H1 (cell line): ENCODE data around the gene PDK3. TPM values are rescaled to one million over a fixed set of nuclear protein-coding genes. Genes with fewer than 3 reads are reported as not detected.

Experiments
- CTCF ChIA-PET: fragments of 300-600 bp; sonication (Branson Sonifier 250); formaldehyde crosslinking; loops from one replicate; lab custom pipeline; 2021; ENCODE audit not compliant: partially characterized antibody; lab: Charles Lee
- POLR2A ChIA-PET: fragments of 300-600 bp; sonication (Branson Sonifier 250); formaldehyde crosslinking; loops from one replicate; lab custom pipeline; 2021; ENCODE audit warnings: inconsistent platforms; ENCODE audit not compliant: partially characterized antibody; lab: Charles Lee
- DNase-seq, 2 experiments: peaks; one replicate each; pipeline versions ENCODE4 v3.0.0 to v3.0.0-alpha.2; 2010 to 2022; ENCODE audit warnings: low spot score in 2 of 2, low read depth in 1 of 2, mixed read lengths in 1 of 2
- FAIRE-seq: peaks from 2 replicates; lab custom pipeline; 2011; peaks lifted over from hg19 to GRCh38; lab: Jason Lieb, UNC
- H2AFZ ChIP-seq: 2 replicates; pipeline ENCODE4 v1.8.1; 2012; ENCODE audit warnings: low read length, inconsistent platforms
- H2AK5ac ChIP-seq: 2 replicates; pipeline ENCODE4 v1.6.1; 2013; ENCODE audit warnings: low read depth, low read length
- H2BK120ac ChIP-seq: replicated peaks from 2 replicates; pipeline ENCODE3; 2013; ENCODE audit warnings: low read depth, low read length, inconsistent platforms
- H2BK12ac ChIP-seq: 2 replicates; pipeline ENCODE4 v1.6.1; 2013; ENCODE audit warnings: low read depth, low read length
- H2BK15ac ChIP-seq: 2 replicates; pipeline ENCODE4 v1.6.1; 2013; ENCODE audit warnings: low read length
- H2BK20ac ChIP-seq: 2 replicates; pipeline ENCODE4 v1.6.1; 2013; ENCODE audit warnings: low read length
- H2BK5ac ChIP-seq: 2 replicates; pipeline ENCODE4 v1.6.1; 2013; ENCODE audit warnings: low read depth, low read length
- H3K14ac ChIP-seq: 2 replicates; pipeline ENCODE4 v1.6.1; 2013; ENCODE audit warnings: inconsistent platforms; ENCODE audit not compliant: insufficient read length
- H3K18ac ChIP-seq: 2 replicates; pipeline ENCODE4 v1.6.1; 2013; ENCODE audit warnings: low read length; ENCODE audit errors: extremely low read depth
- H3K23ac ChIP-seq: 2 replicates; pipeline ENCODE4 v1.6.1; 2013; ENCODE audit warnings: inconsistent platforms; ENCODE audit not compliant: insufficient read length
- H3K23me2 ChIP-seq: 2 replicates; pipeline ENCODE4 v1.6.1; 2013; ENCODE audit warnings: low read depth, low read length
- H3K27ac ChIP-seq: 2 replicates; pipeline ENCODE4 v1.6.1; 2011; ENCODE audit warnings: low read depth, low read length, inconsistent platforms
- H3K27me3 ChIP-seq, 4 experiments: replicated peaks in 1 of 4; 1 replicate in 1 of 4; 2 replicates in 3 of 4; pipeline versions ENCODE4 v1.6.1 to v1.8.1; 2011 to 2013; ENCODE audit warnings: low read length in 3 of 4, mild to moderate bottlenecking in 3 of 4, inconsistent platforms in 2 of 4, mixed read lengths in 2 of 4, moderate library complexity in 1 of 4; ENCODE audit not compliant: control insufficient read depth in 3 of 4, insufficient read depth in 3 of 4; ENCODE audit errors: extremely low read depth in 1 of 4
- H3K36me3 ChIP-seq, 4 experiments: 2 replicates each; pipeline versions ENCODE4 v1.6.1 to v1.8.1; 2011 to 2013; ENCODE audit warnings: mild to moderate bottlenecking in 4 of 4, low read length in 3 of 4, moderate library complexity in 2 of 4, control low read depth in 1 of 4, inconsistent platforms in 1 of 4; ENCODE audit not compliant: insufficient read depth in 4 of 4, control insufficient read depth in 2 of 4
- H3K4ac ChIP-seq: replicated peaks from 2 replicates; pipeline ENCODE3; 2013; ENCODE audit warnings: low read length, low read depth, mixed read lengths, inconsistent platforms; ENCODE audit not compliant: insufficient read length
- H3K4me1 ChIP-seq, 4 experiments: replicated peaks in 1 of 4; 1 replicate in 1 of 4; 2 replicates in 3 of 4; pipeline versions ENCODE4 v1.6.1 to v1.8.1; 2011 to 2013; ENCODE audit warnings: low read length in 3 of 4, inconsistent platforms in 2 of 4, mixed read lengths in 1 of 4; ENCODE audit not compliant: insufficient read depth in 4 of 4, control insufficient read depth in 3 of 4
- H3K4me2 ChIP-seq, 2 experiments: 2 replicates each; pipeline versions ENCODE4 v1.6.1 to v1.8.1; 2011 to 2013; ENCODE audit warnings: low read depth in 2 of 2, low read length in 2 of 2, control low read depth in 1 of 2, inconsistent platforms in 1 of 2, mild to moderate bottlenecking in 1 of 2; ENCODE audit not compliant: insufficient read depth in 1 of 2
- H3K4me3 ChIP-seq, 4 experiments: fragments of 200-600, 300-600 bp in 1 of 4; sonication (generic), shearing (Covaris generic), sonication (Bioruptor Twin) in 1 of 4; 2 replicates each; pipeline versions ENCODE4 v1.5.1 to v1.8.1; 2011 to 2016; ENCODE audit warnings: low read length in 4 of 4, low read depth in 3 of 4, control low read depth in 2 of 4, inconsistent platforms in 2 of 4, mild to moderate bottlenecking in 2 of 4, mixed read lengths in 1 of 4, moderate library complexity in 1 of 4; ENCODE audit not compliant: insufficient read depth in 2 of 4; ENCODE audit errors: extremely low read depth in 1 of 4
- H3K56ac ChIP-seq: replicated peaks from 2 replicates; pipeline ENCODE3; 2013; ENCODE audit warnings: low read depth, mild to moderate bottlenecking, mixed read lengths, low read length, inconsistent platforms; ENCODE audit not compliant: insufficient read length
- H3K79me1 ChIP-seq: 2 replicates; pipeline ENCODE4 v1.6.1; 2013; ENCODE audit warnings: low read depth, low read length, control low read depth
- H3K79me2 ChIP-seq, 2 experiments: 2 replicates each; pipeline versions ENCODE4 v1.6.1 to v1.8.1; 2012 to 2013; ENCODE audit warnings: low read length in 2 of 2, mild to moderate bottlenecking in 2 of 2, inconsistent platforms in 1 of 2; ENCODE audit not compliant: insufficient read depth in 2 of 2, control insufficient read depth in 1 of 2
- H3K9ac ChIP-seq, 4 experiments: replicated peaks in 1 of 4; 1 replicate in 1 of 4; 2 replicates in 3 of 4; pipeline versions ENCODE4 v1.6.1 to v1.8.1; 2011 to 2013; ENCODE audit warnings: low read depth in 3 of 4, low read length in 3 of 4, control low read depth in 2 of 4, mild to moderate bottlenecking in 2 of 4, moderate library complexity in 2 of 4, inconsistent platforms in 1 of 4; ENCODE audit errors: extremely low read depth in 1 of 4
- H3K9me3 ChIP-seq, 2 experiments: 2 replicates each; pipeline versions ENCODE4 v1.6.1 to v1.8.1; 2012 to 2013; ENCODE audit warnings: mild to moderate bottlenecking in 2 of 2, moderate library complexity in 2 of 2, control low read depth in 1 of 2, inconsistent platforms in 1 of 2, low read depth in 1 of 2, low read length in 1 of 2, mixed read lengths in 1 of 2; ENCODE audit not compliant: insufficient read depth in 2 of 2
- H4K20me1 ChIP-seq, 2 experiments: replicated peaks in 1 of 2; 2 replicates each; pipeline versions ENCODE3 to v1.8.1; 2011 to 2013; ENCODE audit warnings: inconsistent platforms in 2 of 2, low read length in 2 of 2, mild to moderate bottlenecking in 1 of 2; ENCODE audit not compliant: insufficient read depth in 2 of 2, control insufficient read depth in 1 of 2
- H4K5ac ChIP-seq: 2 replicates; pipeline ENCODE4 v1.6.1; 2013; ENCODE audit warnings: low read length, low read depth, mixed read lengths, inconsistent platforms; ENCODE audit not compliant: insufficient read length
- H4K8ac ChIP-seq: 2 replicates; pipeline ENCODE4 v1.8.0; 2013; ENCODE audit warnings: mild to moderate bottlenecking, moderate library complexity, low read length, inconsistent platforms; ENCODE audit not compliant: insufficient read depth; ENCODE audit errors: extremely low read depth
- H4K91ac ChIP-seq: replicated peaks from 2 replicates; pipeline ENCODE3; 2013; ENCODE audit warnings: low read length, mixed read lengths, inconsistent platforms; ENCODE audit not compliant: insufficient read length
- ASH2L ChIP-seq: fragments of 200-600, 300-600 bp; sonication (generic); IDR thresholded peaks from one replicate; pipeline ENCODE4 v1.7.1; 2017; ENCODE audit warnings: low read length
- CBX5 ChIP-seq: fragments of 300-800, 300-1000 bp; sonication (generic); IDR thresholded peaks from 2 replicates; pipeline ENCODE4 v1.7.1; 2016; ENCODE audit warnings: antibody characterized with exemption, low read length, low read depth
- E2F6 ChIP-seq: IDR thresholded peaks from 2 replicates; pipeline ENCODE4 v1.6.1; 2012; ENCODE audit warnings: inconsistent platforms
- EP300 ChIP-seq, 2 experiments: IDR thresholded peaks; 1 replicate in 1 of 2; 2 replicates in 1 of 2; pipeline ENCODE4 v1.6.1; 2011 to 2012; ENCODE audit warnings: low read depth in 2 of 2, low read length in 2 of 2, mild to moderate bottlenecking in 2 of 2, borderline replicate concordance in 1 of 2, inconsistent platforms in 1 of 2, moderate library complexity in 1 of 2
- GABPA ChIP-seq: IDR thresholded peaks from 2 replicates; pipeline ENCODE4 v1.6.1; 2011; ENCODE audit warnings: mild to moderate bottlenecking, low read length, moderate library complexity, borderline replicate concordance; ENCODE audit not compliant: insufficient read depth
- HDAC2 ChIP-seq, 2 experiments: fragments of 300-600 bp in 1 of 2; sonication (generic) in 1 of 2; IDR thresholded peaks; 2 replicates each; pipeline ENCODE4 v1.6.1; 2011 to 2012; ENCODE audit warnings: low read depth in 2 of 2, low read length in 2 of 2, mild to moderate bottlenecking in 2 of 2, moderate library complexity in 2 of 2, borderline replicate concordance in 1 of 2, inconsistent platforms in 1 of 2
- KDM5A ChIP-seq: fragments of 200-600 bp; IDR thresholded peaks from 2 replicates; pipeline ENCODE4 v1.7.1; 2012; ENCODE audit warnings: mild to moderate bottlenecking, low read length, inconsistent platforms, mixed read lengths
- POLR2AphosphoS5 ChIP-seq: IDR thresholded peaks from 2 replicates; pipeline ENCODE4 v1.6.1; 2011; ENCODE audit warnings: low read depth, low read length
- RBBP5 ChIP-seq: IDR thresholded peaks from 2 replicates; pipeline ENCODE4 v1.7.1; 2012; ENCODE audit warnings: low read depth, mild to moderate bottlenecking, inconsistent platforms, low read length, moderate library complexity, borderline replicate concordance
- TAF7 ChIP-seq: optimal IDR thresholded peaks from 2 replicates; pipeline ENCODE3; 2011; ENCODE audit warnings: low read depth, mild to moderate bottlenecking, inconsistent platforms, low read length, moderate library complexity, borderline replicate concordance
- TCF12 ChIP-seq: IDR thresholded peaks from 2 replicates; pipeline ENCODE4 v1.6.1; 2011; ENCODE audit warnings: low read depth, mild to moderate bottlenecking, low read length
- WGBS, 2 experiments: shearing (Covaris generic) in 1 of 2; methylation state at CpG; one replicate each; pipeline versions ENCODE4 v1.1.6 to v1.1.7; 2013 to 2015; ENCODE audit warnings: low lambda C conversion rate in 2 of 2, mixed read lengths in 2 of 2, inconsistent platforms in 1 of 2, low coverage in 1 of 2, missing lambda C conversion rate in 1 of 2; ENCODE audit not compliant: insufficient replicate concordance in 2 of 2, insufficient coverage in 1 of 2, insufficient read length in 1 of 2; ENCODE audit errors: extremely low coverage in 1 of 2, missing lambda C conversion rate in 1 of 2; 5-methylcytosine and 5-hydroxymethylcytosine counted together
- polyA plus RNA-seq, 7 experiments: library from polyadenylated mRNA; depleted of rRNA in 3 of 7; stranded (reverse) in 5 of 7; unstranded in 2 of 7; fragments of >200 nt in 5 of 7; fragments of 200-250 nt in 2 of 7; gene quantifications; 1 replicate in 5 of 7; 2 replicates in 1 of 7; 4 replicates in 1 of 7; pipeline versions ENCODE4 v1.2.1 to v1.2.3, GENCODE V29; 2011 to 2013; ENCODE audit warnings: missing spikeins in 2 of 7, mixed read lengths in 2 of 7
- total RNA-seq: library from RNA; stranded (reverse); fragmentation: NEBNext Ultra II Directional; extraction: Animal tissue kit (Norgen Biotek cat#: 25700); gene quantifications from 2 replicates; pipeline ENCODE4 v1.2.1, GENCODE V29; 2021

The PDK3 gene
- total and polyA plus RNA-seq, 2 of the 8 experiments (the other 6 are each of a cell fraction or from before 2014, with no cell fraction given), result 22.5 to 25.5 TPM

DNA sequence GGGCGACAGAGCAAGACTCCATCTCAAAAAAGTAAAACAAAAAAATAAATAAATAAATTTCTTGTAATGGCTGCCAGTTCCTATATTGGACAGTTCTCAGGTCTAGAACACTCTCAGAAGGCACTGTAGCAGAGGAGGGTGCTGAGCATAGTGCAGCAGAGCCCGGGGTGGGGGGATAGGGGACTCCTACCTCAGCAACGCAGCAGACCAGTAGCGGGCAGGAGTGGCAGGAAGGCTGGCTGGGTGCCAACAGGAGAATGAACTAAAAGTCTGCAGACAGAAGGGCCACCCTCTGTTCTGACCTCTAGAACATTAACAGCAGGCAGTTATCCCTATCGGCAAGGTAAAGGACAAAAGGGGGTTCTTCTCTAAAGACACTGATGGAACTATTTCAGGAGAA, 20.2 kb downstream of the PDK3 start:
- Histone ChIP-seq H3K9ac (no peak overlapping the region), H3K4ac (no peak overlapping the region), H3K79me2 (peaks cover 0 to 17% of the 10 kb centered on the region in 2 experiments; a peak in 1 of 4 replicates), H4K91ac (no peak overlapping the region), H2BK12ac (no peak overlapping the region), H2BK15ac (no peak overlapping the region), H2BK120ac (no peak overlapping the region), H4K8ac (no peak overlapping the region; the same call in 1 of the 2 replicates), H4K20me1 (peaks cover 0 to 2% of the 10 kb centered on the region in 2 experiments), H2BK5ac (no peak overlapping the region), H3K23me2 (no peaks in the 10 kb centered on the region), H2AK5ac (no peak overlapping the region), H2AFZ (no peak overlapping the region), H3K4me3 (no peak overlapping the region), H3K36me3 (no peaks in the 10 kb centered on the region), H3K18ac (no peak overlapping the region), H3K79me1 (no peaks in the 10 kb centered on the region; the same call in 1 of the 2 replicates), H3K14ac (no peak overlapping the region), H3K4me1 (no peaks in the 10 kb centered on the region; a peak in 1 of 7 replicates), H3K27ac (no peak overlapping the region), H3K9me3 (no peaks in the 10 kb centered on the region), H3K4me2 (no peak overlapping the region), H4K5ac (no peak overlapping the region), H3K56ac (no peak overlapping the region), H3K23ac (no peak overlapping the region), H2BK20ac (no peak overlapping the region), H3K27me3 (no peaks in the 10 kb centered on the region)
- ChIA-PET POLR2A (interaction anchor here (1.1 kb wide), 1 partner anchor 20 kb away, joined by 4 read pairs; the partner anchor contains the start of gene PDK3), CTCF (interaction anchor here (0.5 to 1.3 kb wide), 2 partner anchors 13 to 90 kb away, joined by 4 read pairs; no protein-coding TSS in a partner anchor)
- WGBS, 2 experiments, result 70% methylated on average over 5 of the region's 5 CpGs; no CpG with 5 or more reads in 1 of the 2 experiments
- no peak for FAIRE-seq
- TF ChIP-seq KDM5A, result no peak
- TF ChIP-seq TCF12, result no peak
- TF ChIP-seq POLR2AphosphoS5, result no peak
- TF ChIP-seq TAF7, result no peak
- no peak for TF ChIP-seq ASH2L
- TF ChIP-seq RBBP5, result no peak
- no peak for TF ChIP-seq GABPA
- no peak for TF ChIP-seq E2F6
- TF ChIP-seq CBX5, result no peak
- no peak for TF ChIP-seq EP300 (IDR thresholded peaks at IDR 0.05; ENCODE audit: borderline replicate concordance in 1 of 2, low read depth in 2 of 2, low read length in 2 of 2)
- TF ChIP-seq HDAC2 (IDR thresholded peaks at IDR 0.05; ENCODE audit: borderline replicate concordance in 1 of 2, low read depth in 2 of 2, low read length in 2 of 2), result no peak
- DNase-seq, result no peak
